GM18517 (cell line): Measurements from ENCODE around the gene MUC6.
"Not testable (repeated sequence)": the region's sequence is repeated elsewhere in the genome, so short reads cannot be mapped to it uniquely, and the experiment has no call there.

ENCODE experiments used
- ATAC-seq: cut with Tn5 transposase; IDR thresholded peaks from one replicate; pipeline ENCODE4 v1.9.1; 2021; ENCODE audit warnings: mild to moderate bottlenecking, moderate library complexity; ENCODE audit not compliant: unreplicated experiment

Gene MUC6

GRCh38 chr11:991034-991433, 45.5 kb downstream of the MUC6 start:
- ATAC-seq: no peak

GRCh38 chr11:990101-990500, 46.4 kb downstream of the MUC6 start:
- no peak for ATAC-seq

GRCh38 chr11:987671-988070, 48.8 kb downstream of the MUC6 start:
- ATAC-seq: no peak

GRCh38 chr11:986952-987305, 49.6 kb downstream of the MUC6 start:
- ATAC-seq: no peak

GRCh38 chr11:986270-986951, 50.1 kb downstream of the MUC6 start:
- ATAC-seq: no peak

- ATAC-seq: no peak
These were observed 50.7 kb downstream of the MUC6 start for GRCh38 chr11:985848-986247.

GRCh38 chr11:985406-985805, 51.1 kb downstream of the MUC6 start:
- ATAC-seq: no peak

GRCh38 chr11:984546-984945, 52.0 kb downstream of the MUC6 start:
- no peak for ATAC-seq

- ATAC-seq: no peak
These were observed 54.8 kb downstream of the MUC6 start for GRCh38 chr11:981764-982163.

- no peak for ATAC-seq
These were observed 55.8 kb downstream of the MUC6 start for GRCh38 chr11:980438-981357.

- no peak for ATAC-seq
These were observed 57.7 kb downstream of the MUC6 start for GRCh38 chr11:978781-979180.

GRCh38 chr11:977830-978720, 58.4 kb downstream of the MUC6 start:
- ATAC-seq: no peak

GRCh38 chr11:976431-977160, 59.9 kb downstream of the MUC6 start:
- ATAC-seq: no peak

GRCh38 chr11:975827-976226, 60.7 kb downstream of the MUC6 start:
- no peak for ATAC-seq

- not testable (repeated sequence) for ATAC-seq
These were observed 61.1 kb downstream of the MUC6 start for GRCh38 chr11:975376-975775.

GRCh38 chr11:973237-973636, 63.3 kb downstream of the MUC6 start:
- no peak for ATAC-seq

- ATAC-seq: no peak
These were observed 63.9 kb downstream of the MUC6 start for GRCh38 chr11:972523-973211.

- ATAC-seq: no peak
These were observed 64.7 kb downstream of the MUC6 start for GRCh38 chr11:971731-972365.

- no peak for ATAC-seq
These were observed 65.3 kb downstream of the MUC6 start for GRCh38 chr11:971092-971690.
